Muscle layer of duodenum (tissue), 2 donors: Measurements from ENCODE around the gene USP7.

Experiments used
- H3K27ac ChIP-seq: one replicate; pipeline ENCODE4 v1.7.0; 2013; ENCODE audit warnings: mild to moderate bottlenecking, low read length
- H3K27me3 ChIP-seq: one replicate; pipeline ENCODE4 v1.7.0; 2013; ENCODE audit warnings: low read depth, mild to moderate bottlenecking, control low read depth, low read length
- H3K36me3 ChIP-seq, 2 donors: one replicate each; pipeline ENCODE4 v1.7.0; 2013; ENCODE audit warnings: low read length in 2 of 2, control low read depth in 1 of 2, mild to moderate bottlenecking in 1 of 2; ENCODE audit not compliant: insufficient read depth in 2 of 2, control insufficient read depth in 1 of 2
- H3K4me1 ChIP-seq, 2 donors: one replicate each; pipeline ENCODE4 v1.7.0; 2013; ENCODE audit warnings: low read length in 2 of 2, mild to moderate bottlenecking in 2 of 2, control low read depth in 1 of 2, moderate library complexity in 1 of 2; ENCODE audit not compliant: insufficient read depth in 2 of 2, control insufficient read depth in 1 of 2
- H3K4me3 ChIP-seq, 2 donors: one replicate each; pipeline ENCODE4 v1.7.0; 2013; ENCODE audit warnings: low read length in 2 of 2, low read depth in 1 of 2, mild to moderate bottlenecking in 1 of 2
- H3K9me3 ChIP-seq, 2 donors: one replicate each; pipeline ENCODE4 v1.7.0; 2013; ENCODE audit warnings: low read length in 2 of 2, control low read depth in 1 of 2, mild to moderate bottlenecking in 1 of 2; ENCODE audit not compliant: control insufficient read depth in 1 of 2
- donor health status: healthy.

The USP7 gene

DNA sequence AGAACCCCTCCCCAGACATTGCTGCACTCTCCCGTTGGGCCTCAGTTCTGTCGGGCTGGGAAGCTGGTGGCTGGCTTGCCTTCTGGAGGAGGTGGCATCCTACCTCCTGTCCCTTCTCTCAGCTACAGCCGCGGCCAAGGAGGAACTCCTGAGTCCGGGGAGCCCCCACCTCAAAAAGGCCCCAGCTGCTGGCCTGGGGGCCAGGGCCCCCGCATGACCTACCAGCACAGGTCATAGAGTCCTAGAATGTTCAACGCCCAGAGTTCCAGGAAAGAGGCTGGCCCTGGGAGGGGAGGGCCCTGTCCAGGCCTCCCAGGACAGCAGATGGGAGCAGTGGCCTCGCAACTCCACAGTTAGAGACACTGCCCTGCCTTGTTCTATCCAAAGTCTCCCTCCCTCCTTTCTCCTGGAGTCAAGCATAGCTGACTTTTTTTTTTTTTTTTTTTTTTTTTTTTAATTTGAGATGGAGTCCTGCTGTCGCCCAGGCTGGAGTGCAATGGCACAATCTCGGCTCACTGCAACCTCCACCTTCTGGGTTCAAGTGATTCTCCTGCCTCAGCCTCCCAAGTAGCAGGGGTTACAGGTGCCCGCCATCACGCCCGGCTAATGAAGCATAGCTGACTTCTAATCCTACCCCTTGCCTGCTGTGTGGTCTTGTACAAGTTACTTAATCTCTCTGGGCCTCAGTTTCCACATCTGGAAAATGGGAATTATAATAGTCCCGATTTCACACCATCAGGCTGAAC, 102.0 kb downstream of the USP7 start:
- Histone ChIP-seq H3K4me1 (peaks cover 9 to 27% of the 10 kb centered on the region in 2 donors), H3K27ac (peak overlapping the region; percentile 54), H3K27me3 (no peaks in the 10 kb centered on the region), H3K4me3 (no peak overlapping the region), H3K36me3 (peaks cover 0 to 10% of the 10 kb centered on the region in 2 donors), H3K9me3 (no peaks in the 10 kb centered on the region)

GRCh38 chr16:8859913-8860881, 103.5 kb downstream of the USP7 start:
- no peaks in the 10 kb centered on the region for H3K27me3 ChIP-seq
- no peaks in the 10 kb centered on the region for H3K9me3 ChIP-seq
- H3K4me3 ChIP-seq: no peak overlapping the region
- peaks cover 9 to 23% of the 10 kb centered on the region in 2 donors for H3K36me3 ChIP-seq
- H3K4me1 ChIP-seq: peaks cover 9 to 21% of the 10 kb centered on the region in 2 donors
- H3K27ac ChIP-seq: no peak overlapping the region

GRCh38 chr16:8858994-8859912, 104.5 kb downstream of the USP7 start:
- Histone ChIP-seq H3K4me3 (no peak overlapping the region), H3K9me3 (no peaks in the 10 kb centered on the region), H3K4me1 (peaks cover 9 to 11% of the 10 kb centered on the region in 2 donors), H3K27ac (no peak overlapping the region), H3K27me3 (no peaks in the 10 kb centered on the region), H3K36me3 (peaks cover 15 to 32% of the 10 kb centered on the region in 2 donors)

- Histone ChIP-seq H3K36me3 (peaks cover 28 to 42% of the 10 kb centered on the region in 2 donors), H3K4me3 (no peak overlapping the region), H3K9me3 (no peaks in the 10 kb centered on the region), H3K27me3 (no peaks in the 10 kb centered on the region), H3K4me1 (no peaks in the 10 kb centered on the region), H3K27ac (no peak overlapping the region)
These were observed 107.7 kb downstream of the USP7 start for GRCh38 chr16:8855972-8856371.

DNA sequence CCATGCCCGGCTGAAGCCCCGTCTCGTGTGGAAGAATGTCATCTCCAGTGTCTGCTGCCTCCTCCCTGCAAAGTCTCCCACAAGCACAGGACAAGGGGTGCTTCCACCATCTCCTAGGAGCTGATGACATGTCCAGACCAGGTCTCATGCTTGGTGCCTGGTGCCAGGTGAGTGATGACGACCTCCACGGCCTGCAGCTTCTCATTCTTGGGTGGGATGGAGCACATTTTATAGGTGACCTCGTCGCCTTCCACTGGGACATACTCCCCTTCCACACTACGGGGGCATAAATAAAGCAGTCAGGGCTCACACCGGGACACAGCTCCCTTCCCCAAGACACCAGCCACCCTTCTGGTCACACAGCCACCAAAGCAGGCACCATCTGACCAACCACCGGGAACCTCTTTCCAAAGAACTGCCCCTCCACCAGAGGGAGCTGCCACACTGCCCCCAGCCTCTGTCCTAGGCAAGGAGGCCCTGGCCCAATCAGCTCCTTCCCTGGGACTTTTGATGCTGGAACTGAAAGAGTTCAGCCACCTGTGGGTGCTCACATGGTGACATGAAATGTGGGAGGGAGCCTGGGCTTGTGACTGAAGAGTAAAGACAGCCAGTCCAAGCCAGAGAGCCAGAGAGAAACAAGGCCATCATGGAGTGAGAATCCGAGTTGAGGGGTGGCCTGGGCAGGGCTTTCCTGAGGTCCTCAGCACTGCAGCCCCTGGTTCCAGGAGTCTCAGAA, 108.5 kb downstream of the USP7 start:
- Histone ChIP-seq H3K4me3 (no peak overlapping the region), H3K27ac (no peak overlapping the region), H3K36me3 (peaks cover 28 to 42% of the 10 kb centered on the region in 2 donors), H3K9me3 (no peaks in the 10 kb centered on the region), H3K27me3 (no peaks in the 10 kb centered on the region), H3K4me1 (no peaks in the 10 kb centered on the region)

DNA sequence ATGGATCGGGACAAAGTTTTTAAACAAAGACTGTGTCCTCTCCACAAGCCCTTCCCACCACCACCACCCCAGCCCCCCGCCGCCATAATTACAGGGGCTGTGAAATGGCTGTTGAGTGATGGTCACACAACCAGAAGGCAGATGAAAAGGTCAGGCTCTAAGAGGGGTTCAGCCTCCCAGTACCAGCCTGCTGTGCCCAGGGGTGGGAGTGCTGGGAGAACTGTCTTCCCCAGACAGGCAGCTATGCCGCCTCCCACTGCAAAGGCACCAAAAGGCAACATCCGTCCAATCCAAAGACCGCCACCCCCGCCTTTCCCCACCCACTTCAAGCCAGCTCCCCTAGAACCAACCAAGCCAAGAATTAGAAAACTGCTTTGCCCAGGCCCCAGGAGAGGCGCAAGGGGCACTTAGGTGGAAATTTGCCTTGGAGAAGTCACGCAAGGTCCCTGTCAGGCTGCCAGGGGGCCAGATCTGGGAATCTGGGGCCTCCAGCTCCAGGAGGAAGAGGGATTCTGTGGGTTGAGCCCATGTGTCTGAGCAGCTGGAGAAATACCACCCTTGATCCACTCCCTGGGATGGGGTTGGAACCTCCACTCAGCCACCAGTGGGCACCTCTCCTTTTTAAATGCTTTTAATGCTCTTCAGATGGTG, 109.3 kb downstream of the USP7 start:
- Histone ChIP-seq H3K27ac (no peak overlapping the region), H3K36me3 (peaks cover 35 to 49% of the 10 kb centered on the region in 2 donors), H3K9me3 (no peaks in the 10 kb centered on the region), H3K4me3 (no peak overlapping the region), H3K4me1 (peaks cover 0 to 3% of the 10 kb centered on the region in 2 donors), H3K27me3 (no peaks in the 10 kb centered on the region)

GRCh38 chr16:8853611-8854010, 110.1 kb downstream of the USP7 start:
- Histone ChIP-seq H3K4me3 (no peak overlapping the region), H3K9me3 (no peaks in the 10 kb centered on the region), H3K27ac (no peak overlapping the region), H3K4me1 (peaks cover 0 to 3% of the 10 kb centered on the region in 2 donors), H3K36me3 (peaks cover 35 to 56% of the 10 kb centered on the region in 2 donors), H3K27me3 (no peaks in the 10 kb centered on the region)

DNA sequence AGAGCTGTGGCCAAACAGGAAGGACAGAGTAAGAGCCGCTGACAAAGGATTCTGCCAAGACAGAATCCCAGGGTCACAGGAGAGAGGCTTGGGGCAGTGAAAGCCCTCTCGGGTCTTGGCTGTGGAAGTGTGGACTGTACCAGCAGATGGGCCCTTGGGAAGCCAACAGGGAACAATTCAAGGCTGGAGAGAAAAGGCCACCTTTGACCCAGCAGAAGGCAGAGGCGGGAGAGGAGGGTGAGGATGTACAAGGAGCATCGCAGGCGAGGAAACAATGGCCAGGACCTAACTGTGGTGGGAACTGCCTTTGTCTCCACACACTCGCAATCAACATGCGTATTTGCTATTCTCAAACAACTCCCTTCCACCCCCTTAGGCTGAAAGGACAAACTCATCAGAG, 110.6 kb downstream of the USP7 start:
- Histone ChIP-seq H3K4me3 (no peak overlapping the region), H3K27me3 (no peaks in the 10 kb centered on the region), H3K4me1 (peaks cover 0 to 3% of the 10 kb centered on the region in 2 donors), H3K36me3 (peaks cover 40 to 56% of the 10 kb centered on the region in 2 donors), H3K27ac (no peak overlapping the region), H3K9me3 (no peaks in the 10 kb centered on the region)

- peaks cover 40 to 54% of the 10 kb centered on the region in 2 donors for H3K36me3 ChIP-seq
- H3K27ac ChIP-seq: no peak overlapping the region
- no peaks in the 10 kb centered on the region for H3K27me3 ChIP-seq
- H3K9me3 ChIP-seq: no peaks in the 10 kb centered on the region
- H3K4me1 ChIP-seq: peaks cover 0 to 3% of the 10 kb centered on the region in 2 donors
- H3K4me3 ChIP-seq: no peak overlapping the region
These were observed 111.2 kb downstream of the USP7 start for GRCh38 chr16:8852534-8852933.
